Renal cortex interstitium (tissue), 15 donors: Measurements from ENCODE around the gene MGST2. TPM values are rescaled to one million over a fixed set of nuclear protein-coding genes. Genes with fewer than 3 reads are reported as not detected.
"Not testable (repeated sequence)": the region's sequence is repeated elsewhere in the genome, so short reads cannot be mapped to it uniquely, and the experiment has no call there.

Experiments used
- DNase-seq, 11 donors: peaks; one replicate each; pipeline ENCODE4 v3.0.0-alpha.2; 2013; ENCODE audit warnings: low read depth in 9 of 11, low spot score in 4 of 11; ENCODE audit errors: extremely low read depth in 1 of 11
- long read RNA-seq, 16 experiments: transcript quantifications; one replicate each; lab custom pipeline, GENCODE V29; 2026
- polyA plus RNA-seq, 3 donors: library from polyadenylated mRNA; unstranded; fragments of 120-200 nt; gene quantifications; one replicate each; pipeline ENCODE4 v1.2.1, GENCODE V29; 2013; ENCODE audit not compliant: insufficient read length in 3 of 3

MGST2 gene
- 10 to 100 TPM; 48.6 to 58.9 (median 56.9) TPM for polyA plus RNA-seq
- long read RNA-seq, donor 1, transcript MGST2-201 (5 exons, 801 nt), result major isoform, 27 of 66 reads
- long read RNA-seq, donor 1, partial matches to known transcripts, result 39 of 66 reads
- long read RNA-seq, donor 1, other reads (novel, unspliced or antisense), result 0 of 66 reads
- long read RNA-seq, donor 2, transcript MGST2-201 (5 exons, 801 nt), result major isoform, 32 of 56 reads
- long read RNA-seq, donor 2, partial matches to known transcripts, result 19 of 56 reads
- long read RNA-seq, donor 2, other reads (novel, unspliced or antisense), result 0 of 56 reads
- long read RNA-seq, donor 3, transcript MGST2-201 (5 exons, 801 nt), result major isoform, 47 of 73 reads
- long read RNA-seq, donor 3, partial matches to known transcripts, result 22 of 73 reads
- long read RNA-seq, donor 3, other reads (novel, unspliced or antisense), result 0 of 73 reads
- long read RNA-seq, donor 4, transcript MGST2-201 (5 exons, 801 nt), result major isoform, 32 of 34 reads
- long read RNA-seq, donor 4, partial matches to known transcripts, result 0 of 34 reads
- long read RNA-seq, donor 4, other reads (novel, unspliced or antisense), result 0 of 34 reads
- long read RNA-seq, donor 5, result 0 reads
- long read RNA-seq, donor 6, transcript MGST2-201 (5 exons, 801 nt), result major isoform, 37 of 53 reads
- long read RNA-seq, donor 6, partial matches to known transcripts, result 11 of 53 reads
- long read RNA-seq, donor 6, other reads (novel, unspliced or antisense), result 0 of 53 reads
- long read RNA-seq, donor 7, transcript MGST2-201 (5 exons, 801 nt), result major isoform, 44 of 104 reads
- long read RNA-seq, donor 7, partial matches to known transcripts, result 50 of 104 reads
- long read RNA-seq, donor 7, other reads (novel, unspliced or antisense), result 5 of 104 reads
- long read RNA-seq, donor 8, result 0 reads
- long read RNA-seq, donor 9, transcript MGST2-201 (5 exons, 801 nt), result major isoform, 31 of 45 reads
- long read RNA-seq, donor 9, partial matches to known transcripts, result 14 of 45 reads
- long read RNA-seq, donor 9, other reads (novel, unspliced or antisense), result 0 of 45 reads
- long read RNA-seq, donor 10, transcript MGST2-201 (5 exons, 801 nt), result major isoform, 43 of 79 reads
- long read RNA-seq, donor 10, partial matches to known transcripts, result 34 of 79 reads
- long read RNA-seq, donor 10, other reads (novel, unspliced or antisense), result 0 of 79 reads
- long read RNA-seq, donor 11, transcript MGST2-201 (5 exons, 801 nt), result major isoform, 26 of 27 reads
- long read RNA-seq, donor 11, partial matches to known transcripts, result 0 of 27 reads
- long read RNA-seq, donor 11, other reads (novel, unspliced or antisense), result 0 of 27 reads
- long read RNA-seq, donor 12, transcript MGST2-201 (5 exons, 801 nt), result major isoform, 16 of 22 reads
- long read RNA-seq, donor 12, partial matches to known transcripts, result 5 of 22 reads
- long read RNA-seq, donor 12, other reads (novel, unspliced or antisense), result 0 of 22 reads
- long read RNA-seq, donor 13, result 0 reads
- long read RNA-seq, donor 14, transcript MGST2-201 (5 exons, 801 nt), result major isoform, 26 of 57 reads
- long read RNA-seq, donor 14, partial matches to known transcripts, result 28 of 57 reads
- long read RNA-seq, donor 14, other reads (novel, unspliced or antisense), result 0 of 57 reads
- long read RNA-seq, donor 15, transcript MGST2-201 (5 exons, 801 nt), result major isoform, 16 of 18 reads
- long read RNA-seq, donor 15, partial matches to known transcripts, result 0 of 18 reads
- long read RNA-seq, donor 15, other reads (novel, unspliced or antisense), result 0 of 18 reads
- long read RNA-seq, donor 16, transcript MGST2-201 (5 exons, 801 nt), result major isoform, 72 of 149 reads
- long read RNA-seq, donor 16, partial matches to known transcripts, result 64 of 149 reads
- long read RNA-seq, donor 16, other reads (novel, unspliced or antisense), result 9 of 149 reads

GRCh38 chr4:139665690-139666529 is at the start of gene MGST2:
Gene MGST2 (plus strand): TSS chr4:139665819. CDS start chr4:139666020, 201 bp downstream.
- DNase-seq, result peak; percentile 57 to 83 (median 74)

- no peak for DNase-seq
Measured at GRCh38 chr4:139617702-139618490, 47.7 kb upstream of the MGST2 start.

GRCh38 chr4:139619644-139620043 is 46.0 kb upstream of the MGST2 start:
- no peak for DNase-seq

GRCh38 chr4:139622901-139623381 is 42.7 kb upstream of the MGST2 start:
- no peak for DNase-seq

GRCh38 chr4:139624441-139625092 is 41.1 kb upstream of the MGST2 start:
- DNase-seq, result no peak

- DNase-seq, result no peak
Measured at GRCh38 chr4:139625093-139625455, 40.5 kb upstream of the MGST2 start.

GRCh38 chr4:139625482-139625881 is 40.1 kb upstream of the MGST2 start:
- no peak for DNase-seq

GRCh38 chr4:139628184-139629012 is 37.2 kb upstream of the MGST2 start:
- DNase-seq, result peak in 1 of 11 donors; percentile 46

- peak in 3 of 11 donors; percentile 19 to 61 (median 41) for DNase-seq
Measured at GRCh38 chr4:139629436-139630125, 36.0 kb upstream of the MGST2 start.

GRCh38 chr4:139630126-139630495 is 35.5 kb upstream of the MGST2 start:
- no peak for DNase-seq

GRCh38 chr4:139630991-139631390 is 34.6 kb upstream of the MGST2 start:
- no peak for DNase-seq

GRCh38 chr4:139631791-139632190 is 33.8 kb upstream of the MGST2 start:
- no peak for DNase-seq

- DNase-seq, result not testable (repeated sequence)
Measured at GRCh38 chr4:139632739-139633138, 32.9 kb upstream of the MGST2 start.

- no peak for DNase-seq
Measured at GRCh38 chr4:139633195-139633594, 32.4 kb upstream of the MGST2 start.
